GM10248 (cell line): Measurements from ENCODE around the gene TTC9C.

Source experiments
- CTCF ChIA-PET: fragments of 300-600 bp; sonication (Branson Sonifier 250); formaldehyde crosslinking; extraction: SDS; loops from one replicate; lab custom pipeline; 2021; ENCODE audit warnings: antibody characterized with exemption; lab: Yijun Ruan, JAX
- POLR2A ChIA-PET: fragments of 350-650 bp; sonication (Branson Sonifier 250); formaldehyde crosslinking; extraction: SDS; loops from one replicate; lab custom pipeline; 2020; ENCODE audit warnings: antibody characterized with exemption; lab: Yijun Ruan, JAX
- DNase-seq: peaks from one replicate; pipeline ENCODE4 v3.0.0; 2012; ENCODE audit errors: extremely low spot score
- TF ChIP-seq, protein P1 (sequence below): IDR thresholded peaks from 2 replicates; pipeline ENCODE4 v1.5.1; 2012; ENCODE audit warnings: mild to moderate bottlenecking, low read depth; ENCODE audit errors: extremely low read depth, missing control alignments, control extremely low read depth

The TTC9C gene, protein sequence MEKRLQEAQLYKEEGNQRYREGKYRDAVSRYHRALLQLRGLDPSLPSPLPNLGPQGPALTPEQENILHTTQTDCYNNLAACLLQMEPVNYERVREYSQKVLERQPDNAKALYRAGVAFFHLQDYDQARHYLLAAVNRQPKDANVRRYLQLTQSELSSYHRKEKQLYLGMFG

DNA sequence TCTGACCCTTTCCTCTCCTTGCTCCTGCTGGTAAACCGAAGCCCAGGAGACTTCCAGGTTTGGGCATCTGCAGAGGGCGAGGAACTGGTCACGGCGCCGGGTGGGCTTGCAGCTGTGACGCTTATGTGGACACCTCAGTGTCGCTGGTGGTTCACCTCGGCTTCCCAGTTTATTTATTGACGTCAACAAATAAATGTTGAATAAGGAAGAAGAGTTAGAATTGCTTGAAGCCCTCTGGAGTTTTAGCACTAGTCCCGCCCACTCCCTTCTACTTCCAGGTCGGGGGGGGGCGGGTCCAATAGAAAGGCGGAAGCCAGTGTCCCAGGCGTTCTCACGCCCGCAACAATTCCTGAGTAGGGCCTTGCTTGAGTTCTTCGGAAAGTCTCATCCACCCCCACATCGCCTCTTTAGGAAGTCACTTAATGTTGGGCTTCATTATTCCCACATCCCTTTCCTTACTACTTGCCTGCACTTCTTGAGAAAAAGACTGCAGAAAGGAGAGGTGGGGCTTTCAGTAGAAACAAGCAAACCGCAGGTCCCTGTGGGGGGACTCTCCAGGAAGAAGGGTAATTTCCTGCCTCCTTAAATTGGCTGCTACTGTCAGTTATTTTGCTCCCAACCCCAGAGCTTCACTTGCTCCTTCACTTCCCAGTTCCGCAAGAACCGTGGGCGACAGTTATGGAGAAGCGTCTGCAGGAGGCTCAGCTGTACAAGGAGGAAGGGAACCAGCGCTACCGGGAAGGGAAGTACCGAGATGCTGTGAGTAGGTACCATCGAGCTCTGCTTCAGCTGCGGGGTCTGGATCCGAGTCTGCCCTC is at the start of gene TTC9C:
Gene TTC9C (plus strand): TSS at position 316 of the 818 bp plus-strand sequence. CDS start 363 bp downstream, at position 679.
- ChIA-PET POLR2A (interaction anchor here (0.5 to 2.1 kb wide), 11 partner anchors 19 to 1387 kb away, joined by 3 to 21 read pairs (median 7); partner anchors contain the start of genes C11orf98, CSKMT, EEF1G and TUT1), CTCF (interaction anchor here (1.1 to 5.7 kb wide), 9 partner anchors 13 to 153 kb away, joined by 4 to 24 read pairs (median 5); partner anchors contain the start of genes SLC3A2, TAF6L, TMEM179B and ZBTB3)
- TF ChIP-seq, protein P1, sequence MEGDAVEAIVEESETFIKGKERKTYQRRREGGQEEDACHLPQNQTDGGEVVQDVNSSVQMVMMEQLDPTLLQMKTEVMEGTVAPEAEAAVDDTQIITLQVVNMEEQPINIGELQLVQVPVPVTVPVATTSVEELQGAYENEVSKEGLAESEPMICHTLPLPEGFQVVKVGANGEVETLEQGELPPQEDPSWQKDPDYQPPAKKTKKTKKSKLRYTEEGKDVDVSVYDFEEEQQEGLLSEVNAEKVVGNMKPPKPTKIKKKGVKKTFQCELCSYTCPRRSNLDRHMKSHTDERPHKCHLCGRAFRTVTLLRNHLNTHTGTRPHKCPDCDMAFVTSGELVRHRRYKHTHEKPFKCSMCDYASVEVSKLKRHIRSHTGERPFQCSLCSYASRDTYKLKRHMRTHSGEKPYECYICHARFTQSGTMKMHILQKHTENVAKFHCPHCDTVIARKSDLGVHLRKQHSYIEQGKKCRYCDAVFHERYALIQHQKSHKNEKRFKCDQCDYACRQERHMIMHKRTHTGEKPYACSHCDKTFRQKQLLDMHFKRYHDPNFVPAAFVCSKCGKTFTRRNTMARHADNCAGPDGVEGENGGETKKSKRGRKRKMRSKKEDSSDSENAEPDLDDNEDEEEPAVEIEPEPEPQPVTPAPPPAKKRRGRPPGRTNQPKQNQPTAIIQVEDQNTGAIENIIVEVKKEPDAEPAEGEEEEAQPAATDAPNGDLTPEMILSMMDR: no peak
- DNase-seq: peak; percentile 81

DNA sequence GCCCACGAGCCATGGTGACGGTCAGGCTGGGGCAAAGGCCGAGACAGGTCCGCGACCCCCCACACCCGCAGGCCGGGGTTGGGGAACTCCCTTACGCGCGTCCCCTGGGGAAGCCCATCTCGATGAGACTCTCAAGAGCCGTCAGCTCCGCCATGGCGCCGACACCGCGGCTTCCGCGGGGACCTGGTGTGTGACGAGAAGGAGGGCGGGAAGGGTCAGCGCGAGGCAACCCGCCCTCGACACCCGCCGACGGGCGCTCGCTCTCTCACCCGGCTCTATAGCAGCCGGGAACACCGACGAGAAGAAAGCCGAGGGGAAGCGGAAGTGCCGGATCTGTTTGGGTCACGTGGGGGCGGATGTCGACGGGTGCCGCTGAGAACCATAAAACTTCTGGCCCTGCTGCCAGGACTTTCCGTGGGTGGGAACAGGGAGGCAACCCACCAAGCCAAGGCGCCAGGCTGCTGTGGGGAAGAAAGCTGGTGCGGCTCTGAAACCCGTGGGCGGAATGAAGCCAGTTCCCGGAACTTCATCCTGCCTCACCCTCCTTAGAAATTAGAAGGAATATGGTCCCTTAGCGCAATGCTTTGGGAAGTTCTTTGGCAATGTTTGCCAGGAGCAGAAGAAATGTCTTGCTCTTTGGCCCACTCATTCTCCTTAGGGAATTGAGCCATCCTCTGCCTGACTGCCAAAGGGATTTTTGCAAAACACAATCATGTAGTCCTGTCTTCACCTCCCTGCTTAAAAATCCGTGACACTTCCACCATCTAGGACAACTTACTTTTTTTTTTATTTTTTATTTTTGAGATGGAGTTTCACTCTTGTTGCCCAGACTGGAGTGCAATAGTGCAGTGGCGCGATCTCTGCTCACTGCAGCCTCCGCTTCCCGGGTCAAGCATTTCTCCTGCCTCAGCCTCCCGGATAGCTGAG is 49.3 kb upstream of the TTC9C start, which contains the start of gene UBXN1:
Gene UBXN1 (minus strand): TSS at position 304 of the 927 bp plus-strand sequence. CDS start 150 bp downstream, at position 154.
- TF ChIP-seq, protein P1: no peak
- ChIA-PET POLR2A (interaction anchor here (0.5 to 9.8 kb wide), 3 partner anchors 11 to 88 kb away, joined by 3 to 95 read pairs (median 10); partner anchors contain the start of genes C11orf98, CSKMT and TUT1), CTCF (interaction anchor here (1.0 to 3.5 kb wide), 7 partner anchors 13 to 254 kb away, joined by 3 to 59 read pairs (median 4); partner anchors contain the start of genes C11orf98, CSKMT and LRRN4CL)
- DNase-seq: peak; percentile 93

DNA sequence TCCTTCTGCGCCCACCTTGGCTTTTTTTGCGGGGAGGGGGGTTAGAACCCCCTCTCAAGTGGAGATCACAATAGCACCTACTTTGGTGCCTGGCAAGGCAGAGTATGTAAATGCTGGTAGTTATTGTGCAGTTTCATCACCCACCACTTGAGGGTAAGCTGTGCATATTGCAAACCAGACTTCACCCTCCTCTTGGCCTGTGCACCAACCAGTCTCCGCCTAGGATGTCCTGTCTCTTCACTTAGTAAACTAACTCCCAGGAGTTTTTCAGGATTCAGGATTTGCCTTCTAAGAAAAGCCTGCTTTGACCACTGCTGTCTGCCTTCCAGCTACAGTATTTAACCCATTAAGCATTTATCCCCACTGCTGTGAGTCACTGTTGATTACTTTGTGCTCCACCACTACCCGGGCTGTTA is 47.5 kb upstream of the TTC9C start:
- peak; percentile 56 for DNase-seq
- CTCF ChIA-PET: interaction anchor here (0.7 to 3.7 kb wide), 25 partner anchors 9 to 285 kb away, joined by 3 to 59 read pairs (median 4); partner anchors contain the start of genes BSCL2, C11orf98, CSKMT and GANAB
- POLR2A ChIA-PET: interaction anchor here (1.1 to 9.8 kb wide), 2 partner anchors 15 to 89 kb away, joined by 4 to 95 read pairs; partner anchors contain the start of genes C11orf98, CSKMT and TUT1
- TF ChIP-seq, protein P1: peak; percentile 60

DNA sequence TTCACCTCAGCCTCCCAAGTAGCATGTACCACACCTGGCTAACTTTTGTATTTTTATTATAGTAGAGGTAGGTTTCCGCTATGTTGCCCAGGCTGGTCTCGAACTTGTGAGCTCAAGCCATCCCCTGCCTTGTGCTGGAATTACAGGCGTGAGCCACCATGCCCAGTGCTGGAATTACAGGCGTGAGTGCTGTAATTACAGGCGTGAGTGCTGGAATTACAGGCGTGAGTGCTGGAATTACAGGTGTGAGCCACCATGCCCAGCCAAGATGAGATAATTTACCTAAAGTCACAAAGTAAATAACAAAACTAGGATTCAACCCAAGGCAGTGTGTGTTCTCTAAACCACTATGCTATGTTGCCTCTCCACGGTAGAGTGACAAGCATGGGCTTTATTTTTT is 45.8 kb upstream of the TTC9C start:
- CTCF ChIA-PET: interaction anchor here (3.5 to 3.7 kb wide), 2 partner anchors 10 to 15 kb away, joined by 11 to 59 read pairs; partner anchors contain the start of gene LRRN4CL

DNA sequence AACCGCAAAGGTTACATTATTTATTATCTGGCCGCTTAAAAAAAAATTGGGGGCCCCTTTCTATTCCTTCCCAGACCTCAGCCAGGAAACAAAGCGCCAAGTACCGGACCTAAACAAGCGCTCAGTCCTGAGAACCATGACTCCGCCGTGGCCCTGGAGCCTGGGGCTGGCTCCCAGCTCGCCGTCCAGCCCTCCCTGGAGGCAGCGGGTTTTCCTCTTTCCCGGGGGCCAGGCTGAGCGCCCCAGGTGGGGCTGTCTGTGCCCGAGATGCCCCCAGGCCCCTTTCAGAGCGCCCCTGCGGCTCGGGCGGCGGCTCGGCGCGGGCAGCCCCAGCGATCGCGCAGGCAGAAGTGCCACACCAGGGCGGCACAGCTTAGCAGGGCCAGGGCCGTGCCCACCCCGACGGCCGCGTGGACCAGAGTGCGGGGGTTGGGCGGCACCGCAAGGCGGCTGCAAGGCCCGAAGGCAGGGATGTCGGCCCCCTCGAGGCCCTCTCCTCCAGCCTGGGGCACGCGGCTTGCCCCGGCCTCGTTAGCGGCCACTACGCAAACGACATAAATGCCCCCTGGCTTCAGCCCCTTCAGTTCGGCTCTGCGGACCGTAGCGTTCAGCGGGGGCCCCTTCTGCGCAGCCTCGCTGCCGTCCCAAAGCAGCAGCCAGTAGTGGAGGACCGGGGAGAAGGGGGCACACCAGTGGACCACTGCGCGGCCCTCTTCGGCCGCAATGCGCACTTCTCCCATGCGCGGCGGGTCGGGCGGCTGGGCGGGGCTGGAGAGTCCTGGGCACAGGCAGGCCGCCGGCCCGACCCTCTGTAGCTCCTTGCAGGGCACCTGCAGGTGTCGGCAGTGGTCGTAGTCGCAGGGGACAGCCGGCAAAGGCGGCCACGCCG is 40.5 kb upstream of the TTC9C start:
- POLR2A ChIA-PET: no interaction called here
- TF ChIP-seq, protein P1: no peak
- CTCF ChIA-PET: interaction anchor here (1.7 to 2.4 kb wide), 2 partner anchors 10 to 21 kb away, joined by 4 to 13 read pairs; partner anchors contain the start of gene GNG3
- no peak for DNase-seq

More for the DNA sequence above, 45.8 kb upstream of the TTC9C start:
- TF ChIP-seq, protein P1: no peak
- DNase-seq: no peak
- POLR2A ChIA-PET: no interaction called here
